IMR-90 (cell line): ENCODE data around the gene WEE1. TPM values are rescaled to one million over a fixed set of nuclear protein-coding genes. Genes with fewer than 3 reads are reported as not detected.
"Not testable (repeated sequence)": the region's sequence is repeated elsewhere in the genome, so short reads cannot be mapped to it uniquely, and the experiment has no call there.

Experiments used
- ATAC-seq: fragments of 200-7000 bp; cut with Tn5 transposase; 2 replicates; pipeline ENCODE4 v1.9.1; 2020; ENCODE audit warnings: low read depth, mild to moderate bottlenecking, moderate library complexity
- BruUV-seq: library from RNA; stranded (reverse); fragments of 400-500 nt; replicated peaks from 2 replicates; lab custom pipeline; 2021; lab: Mats Ljungman, UMichigan
- CTCF ChIA-PET: fragments of 300-600 bp; formaldehyde crosslinking; extraction: SDS; loops from one replicate; lab custom pipeline; 2021; ENCODE audit warnings: antibody characterized with exemption; lab: Yijun Ruan, JAX
- POLR2A ChIA-PET: fragments of 300-600 bp; sonication (Branson Sonifier 250); formaldehyde crosslinking; loops from one replicate; lab custom pipeline; 2022; ENCODE audit warnings: antibody characterized with exemption; ENCODE audit not compliant: unreplicated experiment; lab: Charles Lee
- DNase-seq: peaks from one replicate; pipeline ENCODE4 v3.0.0; 2013
- H2AFZ ChIP-seq: replicated peaks from 2 replicates; pipeline ENCODE3; 2013; ENCODE audit warnings: low read length, mild to moderate bottlenecking; ENCODE audit not compliant: poor library complexity
- H2AK5ac ChIP-seq: 2 replicates; pipeline ENCODE4 v1.6.1; 2013; ENCODE audit warnings: low read depth, low read length, inconsistent platforms
- H2AK9ac ChIP-seq: replicated peaks from 2 replicates; pipeline ENCODE3; 2013; ENCODE audit warnings: mild to moderate bottlenecking, low read depth, low read length, moderate library complexity; ENCODE audit not compliant: poor library complexity
- H2BK120ac ChIP-seq: 2 replicates; pipeline ENCODE4 v1.6.1; 2013; ENCODE audit warnings: low read depth, low read length, inconsistent platforms
- H2BK15ac ChIP-seq: 3 replicates; pipeline ENCODE4 v1.6.1; 2013; ENCODE audit warnings: low read depth, low read length, inconsistent platforms
- H2BK20ac ChIP-seq: 2 replicates; pipeline ENCODE4 v1.6.1; 2013; ENCODE audit warnings: low read depth, mild to moderate bottlenecking, inconsistent platforms, low read length, moderate library complexity
- H2BK5ac ChIP-seq: 2 replicates; pipeline ENCODE4 v1.6.1; 2013; ENCODE audit warnings: mild to moderate bottlenecking, low read depth, low read length, inconsistent platforms; ENCODE audit not compliant: poor library complexity, severe bottlenecking
- H3K14ac ChIP-seq: replicated peaks from 2 replicates; pipeline ENCODE4 v1.6.1; 2013; ENCODE audit warnings: low read depth, low read length, inconsistent platforms
- H3K18ac ChIP-seq: 2 replicates; pipeline ENCODE4 v1.6.1; 2013; ENCODE audit warnings: low read depth, low read length, control low read depth
- H3K23ac ChIP-seq: 2 replicates; pipeline ENCODE4 v1.6.1; 2013; ENCODE audit warnings: low read depth, low read length, inconsistent platforms
- H3K27ac ChIP-seq: 2 replicates; pipeline ENCODE4 v1.5.1; 2013; ENCODE audit warnings: mild to moderate bottlenecking, control low read depth, low read length; ENCODE audit not compliant: insufficient read depth
- H3K27me3 ChIP-seq: 2 replicates; pipeline ENCODE4 v1.6.1; 2013; ENCODE audit warnings: low read length; ENCODE audit not compliant: control insufficient read depth, insufficient read depth
- H3K36me3 ChIP-seq: 2 replicates; pipeline ENCODE4 v1.6.1; 2013; ENCODE audit warnings: low read length, mixed read lengths; ENCODE audit not compliant: control insufficient read depth, insufficient read depth
- H3K4ac ChIP-seq: 2 replicates; pipeline ENCODE4 v1.6.1; 2013; ENCODE audit warnings: low read depth, low read length, inconsistent platforms
- H3K4me1 ChIP-seq: 2 replicates; pipeline ENCODE4 v1.6.1; 2013; ENCODE audit warnings: low read length, mixed read lengths; ENCODE audit not compliant: control insufficient read depth, insufficient read depth
- H3K4me2 ChIP-seq: 2 replicates; pipeline ENCODE4 v1.6.1; 2013; ENCODE audit warnings: low read depth, mild to moderate bottlenecking, control low read depth, low read length, moderate library complexity
- H3K4me3 ChIP-seq: 2 replicates; pipeline ENCODE4 v1.5.1; 2013; ENCODE audit warnings: low read depth, mild to moderate bottlenecking, control low read depth, low read length, moderate library complexity; ENCODE audit not compliant: insufficient read depth
- H3K56ac ChIP-seq: 2 replicates; pipeline ENCODE4 v1.6.1; 2013; ENCODE audit warnings: low read length, inconsistent platforms; ENCODE audit not compliant: insufficient read depth; ENCODE audit errors: extremely low read depth
- H3K79me1 ChIP-seq, 2 experiments: 2 replicates each; pipeline ENCODE4 v1.6.1; 2013; ENCODE audit warnings: low read length in 2 of 2, inconsistent platforms in 1 of 2, low read depth in 1 of 2
- H3K9ac ChIP-seq: 2 replicates; pipeline ENCODE4 v1.6.1; 2013; ENCODE audit warnings: low read depth, low read length, control low read depth
- H3K9me1 ChIP-seq: 2 replicates; pipeline ENCODE4 v1.6.1; 2013; ENCODE audit warnings: low read length, inconsistent platforms; ENCODE audit not compliant: insufficient read depth
- H3K9me3 ChIP-seq: 2 replicates; pipeline ENCODE4 v1.6.1; 2013; ENCODE audit warnings: low read length; ENCODE audit not compliant: control insufficient read depth, insufficient read depth
- H4K20me1 ChIP-seq: 2 replicates; pipeline ENCODE4 v1.6.1; 2013; ENCODE audit warnings: low read length, inconsistent platforms; ENCODE audit not compliant: insufficient read depth
- H4K5ac ChIP-seq: 2 replicates; pipeline ENCODE4 v1.6.1; 2013; ENCODE audit warnings: mild to moderate bottlenecking, low read depth, low read length, control low read depth
- H4K8ac ChIP-seq, 2 experiments: 2 replicates each; pipeline ENCODE4 v1.6.1; 2013; ENCODE audit warnings: low read depth in 2 of 2, low read length in 2 of 2, control low read depth in 1 of 2, inconsistent platforms in 1 of 2
- H4K91ac ChIP-seq: 2 replicates; pipeline ENCODE4 v1.6.1; 2013; ENCODE audit warnings: low read depth, low read length, inconsistent platforms; ENCODE audit not compliant: insufficient read depth
- WGBS, 2 experiments: methylation state at CpG; one replicate each; pipeline versions ENCODE4 v1.1.5 to v1.1.7; 2013; ENCODE audit warnings: missing lambda C conversion rate in 2 of 2; ENCODE audit not compliant: insufficient read length in 1 of 2; ENCODE audit errors: extremely low coverage in 2 of 2; 5-methylcytosine and 5-hydroxymethylcytosine counted together
- dilution Hi-C: fragments of 300-500 bp; cut with HindIII; formaldehyde crosslinking; loops from one replicate; pipeline ENCODE4 v1.14.3; 2018; ENCODE audit warnings: low sequenced_read_pairs; ENCODE audit not compliant: unreplicated experiment
- in situ Hi-C: fragments of 300-500 bp; cut with MboI; formaldehyde crosslinking; loops from 3 replicates; pipeline ENCODE4 v1.14.3; 2019; ENCODE audit warnings: low sequenced_read_pairs, inconsistent platforms, mixed read lengths
- intact Hi-C: fragments of 100-400 bp; cut with micrococcal nuclease; formaldehyde crosslinking; loops from 2 replicates; pipeline ENCODE4 v1.10.0; 2022
- polyA plus RNA-seq, 3 experiments: library from polyadenylated mRNA; depleted of rRNA; stranded (reverse); fragments of >200 nt; gene quantifications; 2 replicates each; pipeline ENCODE4 v1.2.3, GENCODE V29; 2012; ENCODE audit warnings: low replicate concordance in 1 of 3
- total RNA-seq: library from RNA; depleted of rRNA; stranded (reverse); fragments of >200 nt; gene quantifications from 2 replicates; pipeline ENCODE4 v1.2.3, GENCODE V29; 2012

Gene WEE1
- total and polyA plus RNA-seq, 2 of the 4 experiments (the other 2 are of a cell fraction) = 26.5 to 29.2 TPM

GRCh38 chr11:9549216-9549615 lies 24.3 kb upstream of the WEE1 start:
- not testable (repeated sequence) for BruUV-seq

More at GRCh38 chr11:9549216-9549615, 24.3 kb upstream of the WEE1 start:
- H3K27ac ChIP-seq, H2AFZ ChIP-seq, H3K23ac ChIP-seq, H3K36me3 ChIP-seq, H4K8ac ChIP-seq, POLR2A ChIA-PET, H3K27me3 ChIP-seq, dilution Hi-C loops, H2BK120ac ChIP-seq, H4K91ac ChIP-seq, H2BK5ac ChIP-seq, in situ Hi-C loops, H2BK20ac ChIP-seq, H3K56ac ChIP-seq, H2AK9ac ChIP-seq, intact Hi-C loops, H4K20me1 ChIP-seq, H3K4ac ChIP-seq, H3K9me3 ChIP-seq, H2BK15ac ChIP-seq, ATAC-seq, H3K4me3 ChIP-seq, DNase-seq, H3K9ac ChIP-seq, H3K18ac ChIP-seq, H2AK5ac ChIP-seq, H3K4me1 ChIP-seq, H4K5ac ChIP-seq, H3K9me1 ChIP-seq, H3K4me2 ChIP-seq, H3K14ac ChIP-seq, H3K79me1 ChIP-seq: not testable (repeated sequence)
- WGBS, 2 experiments = no CpG with 5 or more reads among the region's 5 CpGs
- CTCF ChIA-PET = interaction anchor here (0.6 kb wide), 1 partner anchor 17 kb away, joined by 3 read pairs; no protein-coding TSS in a partner anchor
